Lung (tissue), 12 donors: ENCODE measurements around the gene SLC12A5. TPM values are rescaled to one million over a fixed set of nuclear protein-coding genes. Genes with fewer than 3 reads are reported as not detected.

ENCODE experiments used
- ATAC-seq: fragments of 200-7000 bp; cut with Tn5 transposase; one replicate; pipeline ENCODE4 v1.9.1; 2020; ENCODE audit warnings: moderate number of reproducible peaks; ENCODE audit not compliant: insufficient read depth, low FRiP score
- DNase-seq, 3 donors: peaks; one replicate each; pipeline ENCODE4 v3.0.0-alpha.2; 2013 to 2017
- H3K27ac ChIP-seq, 2 donors: one replicate each; pipeline ENCODE4 v1.5.1; 2013; ENCODE audit warnings: mild to moderate bottlenecking in 2 of 2, moderate library complexity in 2 of 2, control low read depth in 1 of 2, inconsistent platforms in 1 of 2, low read depth in 1 of 2, low read length in 1 of 2
- H3K27me3 ChIP-seq, 3 donors: one replicate each; pipeline ENCODE4 v1.5.1; 2013; ENCODE audit warnings: low read length in 2 of 3; ENCODE audit not compliant: control insufficient read depth in 3 of 3, insufficient read depth in 3 of 3
- H3K36me3 ChIP-seq, 4 donors: one replicate each; pipeline ENCODE4 v1.5.1; 2013; ENCODE audit warnings: low read length in 4 of 4, mild to moderate bottlenecking in 1 of 4, moderate library complexity in 1 of 4; ENCODE audit not compliant: control insufficient read depth in 4 of 4, insufficient read depth in 4 of 4
- H3K4me1 ChIP-seq, 5 donors: one replicate each; pipeline ENCODE4 v1.5.1; 2013; ENCODE audit warnings: low read length in 5 of 5, mild to moderate bottlenecking in 2 of 5, moderate library complexity in 1 of 5; ENCODE audit not compliant: control insufficient read depth in 5 of 5, insufficient read depth in 5 of 5
- H3K4me3 ChIP-seq: one replicate; pipeline ENCODE4 v1.5.1; 2013; ENCODE audit warnings: mild to moderate bottlenecking, control low read depth, moderate library complexity
- H3K9ac ChIP-seq, 2 donors: one replicate each; pipeline ENCODE4 v1.5.1; 2013; ENCODE audit warnings: low read length in 2 of 2, control low read depth in 1 of 2; ENCODE audit not compliant: insufficient read depth in 1 of 2
- H3K9me3 ChIP-seq, 4 donors: one replicate each; pipeline ENCODE4 v1.5.1; 2013; ENCODE audit warnings: low read length in 3 of 4, mild to moderate bottlenecking in 1 of 4, moderate library complexity in 1 of 4; ENCODE audit not compliant: control insufficient read depth in 4 of 4, insufficient read depth in 3 of 4
- CTCF ChIP-seq: IDR thresholded peaks from 2 replicates; pipeline ENCODE4 v1.5.1; 2012; ENCODE audit warnings: mild to moderate bottlenecking; ENCODE audit errors: control extremely low read depth, extremely low read depth
- WGBS, 2 donors: extraction: QIAGEN DNeasy Blood & Tissue Kit; methylation state at CpG; one replicate each; pipeline ENCODE4 v1.1.7; 2013; 5-methylcytosine and 5-hydroxymethylcytosine counted together
- polyA plus RNA-seq, 2 donors: library from polyadenylated mRNA; stranded (reverse); fragments of 200-250 nt; gene quantifications; one replicate each; pipeline ENCODE4 v1.2.1, GENCODE V29; 2013
- total RNA-seq, 2 donors: library from RNA; depleted of rRNA in 1 of 2; stranded (reverse); fragments of >200 nt in 1 of 2; gene quantifications; one replicate each; pipeline ENCODE4 v1.2.1, GENCODE V29; 2014 to 2021
- donor health status: control.
- donor health status: control.
- donor health status: Bipolar disorder and iron deficiency.
- donor health status: healthy.
- donor health status: DM: yes; HTN: yes; CAD: no.

The SLC12A5 gene
- total and polyA plus RNA-seq, 4 donors: 0.52 TPM; not detected in 3

GRCh38 chr20:46036370-46036769, 7.4 kb downstream of the SLC12A5 start:
- ATAC-seq: no peak
- no peak overlapping the region for H3K4me3 ChIP-seq
- peaks cover 9 to 37% (median 16%) of the 10 kb centered on the region in 3 donors for H3K27me3 ChIP-seq

GRCh38 chr20:46037036-46037435, 8.0 kb downstream of the SLC12A5 start:
- no peak overlapping the region for H3K27ac ChIP-seq
- H3K27me3 ChIP-seq: peaks cover 3 to 32% (median 15%) of the 10 kb centered on the region in 3 donors
- DNase-seq (no peak), ATAC-seq (no peak)
- 73% methylated on average over 5 of the region's 5 CpGs for WGBS, 2 donors
- no peak overlapping the region for H3K4me3 ChIP-seq
- no peak overlapping the region for H3K9ac ChIP-seq
- no peaks in the 10 kb centered on the region for H3K4me1 ChIP-seq
- no peaks in the 10 kb centered on the region for H3K9me3 ChIP-seq
- TF ChIP-seq CTCF: no peak
- no peaks in the 10 kb centered on the region for H3K36me3 ChIP-seq

More at GRCh38 chr20:46036370-46036769, 7.4 kb downstream of the SLC12A5 start:
- Histone ChIP-seq H3K27ac (no peak overlapping the region), H3K9me3 (no peaks in the 10 kb centered on the region), H3K4me1 (no peaks in the 10 kb centered on the region), H3K9ac (no peak overlapping the region), H3K36me3 (no peaks in the 10 kb centered on the region)
- TF ChIP-seq CTCF: no peak
- WGBS, 2 donors: 88% methylated on average over 8 of the region's 8 CpGs
- no peak for DNase-seq

- no peak for TF ChIP-seq CTCF
- ATAC-seq (no peak), DNase-seq (peak; percentile 61 to 70 (median 64))
- H3K27ac ChIP-seq: no peak overlapping the region
- no peak overlapping the region for H3K9ac ChIP-seq
- H3K9me3 ChIP-seq: peaks cover 0 to 2% (median 0%) of the 10 kb centered on the region in 4 donors
- H3K36me3 ChIP-seq: no peaks in the 10 kb centered on the region
- WGBS, 2 donors: 27 to 30% methylated on average over 18 of the region's 18 CpGs
- peaks cover 0 to 5% (median 0%) of the 10 kb centered on the region in 3 donors for H3K27me3 ChIP-seq
- no peaks in the 10 kb centered on the region for H3K4me1 ChIP-seq
- H3K4me3 ChIP-seq: no peak overlapping the region
Measured at GRCh38 chr20:46040902-46041535, 12.0 kb downstream of the SLC12A5 start.

GRCh38 chr20:46043556-46043955, 14.5 kb downstream of the SLC12A5 start:
- H3K36me3 ChIP-seq: no peaks in the 10 kb centered on the region
- no peaks in the 10 kb centered on the region for H3K4me1 ChIP-seq
- ATAC-seq: no peak
- H3K27ac ChIP-seq: no peak overlapping the region
- TF ChIP-seq CTCF: no peak
- H3K9me3 ChIP-seq: peaks cover 0 to 2% (median 0%) of the 10 kb centered on the region in 4 donors
- 53 to 54% methylated on average over 7 of the region's 7 CpGs for WGBS, 2 donors
- H3K27me3 ChIP-seq: no peaks in the 10 kb centered on the region
- H3K9ac ChIP-seq: no peak overlapping the region
- H3K4me3 ChIP-seq: no peak overlapping the region
- no peak for DNase-seq
